ENCODE data around the gene GINS1. TPM values are rescaled to one million over a fixed set of nuclear protein-coding genes. Genes with fewer than 3 reads are reported as not detected.

The GINS1 gene
- total and polyA plus RNA-seq, 2 donors (not counting 3 experiments of a cell fraction or from before 2014, with no cell fraction given): 8.2 to 26.3 TPM

DNA sequence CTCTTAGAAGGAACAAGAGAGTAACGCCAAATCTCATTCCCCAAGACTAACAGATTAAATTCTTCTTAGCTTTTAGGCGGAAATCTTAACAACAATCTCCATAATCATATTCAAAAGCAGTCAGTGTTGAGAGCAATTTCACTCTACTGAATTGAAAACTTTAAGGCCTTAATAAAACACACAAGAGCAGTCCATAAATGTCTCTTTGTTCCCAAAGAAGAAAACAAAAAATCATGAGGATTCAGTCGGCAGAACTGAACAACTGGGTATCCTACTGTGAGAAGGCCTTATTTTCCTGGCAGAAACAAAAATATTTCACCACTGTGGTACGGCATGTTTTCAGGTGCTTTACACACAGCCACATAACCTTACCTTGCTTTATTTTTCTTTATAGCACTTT, 31.2 kb upstream of the GINS1 start:
- dilution Hi-C loops (cut with MboI; ENCODE audit: extremely low pct_ligation_motif_present, low sequenced_read_pairs) (no loop called here), intact Hi-C loops (cut with micrococcal nuclease) (no loop called here)
- ChIA-PET CTCF (no interaction called here), POLR2A (no interaction called here)
- Histone ChIP-seq H4K20me1 (replicated peaks; ENCODE audit: control insufficient read depth, extremely low read depth, insufficient read depth, low read length) (no peaks in the 10 kb centered on the region), H3K36me3 (ENCODE audit: control insufficient read depth in 2 of 2, extremely low read depth in 1 of 2, insufficient read depth in 2 of 2, low read length in 2 of 2) (no peaks in the 10 kb centered on the region), H3K4me1 (ENCODE audit: control insufficient read depth, extremely low read depth, insufficient read depth, low read length) (no peaks in the 10 kb centered on the region), H3K9ac (replicated peaks; ENCODE audit: extremely low read depth, insufficient read depth, low read length) (no peak overlapping the region), H3K9me3 (replicated peaks; ENCODE audit: control insufficient read depth, insufficient read depth, low read length) (no peaks in the 10 kb centered on the region), H3K27ac (ENCODE audit: insufficient read depth, low read depth, low read length) (no peak overlapping the region), H3K9me1 (replicated peaks; ENCODE audit: control insufficient read depth, extremely low read depth, insufficient read depth, low read length) (no peaks in the 10 kb centered on the region), H3K27me3 (ENCODE audit: control insufficient read depth in 2 of 2, insufficient read depth in 2 of 2, low read length in 2 of 2) (no peaks in the 10 kb centered on the region), H3K4me3 (replicated peaks in 1 of 3; ENCODE audit: insufficient read depth in 1 of 3, low read depth in 1 of 3, low read length in 3 of 3) (no peak overlapping the region), H3K4me2 (ENCODE audit: insufficient read depth, low read length) (no peak overlapping the region), H2AFZ (ENCODE audit: low read depth, low read length) (no peak overlapping the region), H3K79me2 (ENCODE audit: control insufficient read depth, insufficient read depth, low read length) (peaks cover 27% of the 10 kb centered on the region)
- no peak for FAIRE-seq
- no TSS peak for BruUV-seq (replicated peaks)
- no peak for DNase-seq (ENCODE audit: low read depth, low spot score)
- TF ChIP-seq GATA2 (IDR thresholded peaks at IDR 0.05; ENCODE audit: insufficient read depth, insufficient read length, low read depth, low read length) (no peak), POLR2A (IDR thresholded peaks at IDR 0.05; ENCODE audit: low read depth, low read length) (no peak), FOS (IDR thresholded peaks at IDR 0.05; ENCODE audit: borderline replicate concordance, insufficient read depth, low read length) (no peak), EZH2 (IDR thresholded peaks at IDR 0.05; ENCODE audit: borderline replicate concordance, low read depth, low read length, severe bottlenecking) (no peak), JUN (IDR thresholded peaks at IDR 0.05; ENCODE audit: borderline replicate concordance, insufficient read depth, insufficient read length, low read depth) (no peak), POLR2AphosphoS5 (IDR thresholded peaks at IDR 0.05; ENCODE audit: insufficient read depth, low read depth, low read length) (no peak), MYC (IDR thresholded peaks at IDR 0.05; ENCODE audit: low read depth, low read length) (no peak)
- TF ChIP-seq, protein P1, sequence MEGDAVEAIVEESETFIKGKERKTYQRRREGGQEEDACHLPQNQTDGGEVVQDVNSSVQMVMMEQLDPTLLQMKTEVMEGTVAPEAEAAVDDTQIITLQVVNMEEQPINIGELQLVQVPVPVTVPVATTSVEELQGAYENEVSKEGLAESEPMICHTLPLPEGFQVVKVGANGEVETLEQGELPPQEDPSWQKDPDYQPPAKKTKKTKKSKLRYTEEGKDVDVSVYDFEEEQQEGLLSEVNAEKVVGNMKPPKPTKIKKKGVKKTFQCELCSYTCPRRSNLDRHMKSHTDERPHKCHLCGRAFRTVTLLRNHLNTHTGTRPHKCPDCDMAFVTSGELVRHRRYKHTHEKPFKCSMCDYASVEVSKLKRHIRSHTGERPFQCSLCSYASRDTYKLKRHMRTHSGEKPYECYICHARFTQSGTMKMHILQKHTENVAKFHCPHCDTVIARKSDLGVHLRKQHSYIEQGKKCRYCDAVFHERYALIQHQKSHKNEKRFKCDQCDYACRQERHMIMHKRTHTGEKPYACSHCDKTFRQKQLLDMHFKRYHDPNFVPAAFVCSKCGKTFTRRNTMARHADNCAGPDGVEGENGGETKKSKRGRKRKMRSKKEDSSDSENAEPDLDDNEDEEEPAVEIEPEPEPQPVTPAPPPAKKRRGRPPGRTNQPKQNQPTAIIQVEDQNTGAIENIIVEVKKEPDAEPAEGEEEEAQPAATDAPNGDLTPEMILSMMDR (IDR thresholded peaks at IDR 0.05; ENCODE audit: extremely low read depth in 1 of 2, insufficient read depth in 1 of 2, low read depth in 1 of 2, low read length in 2 of 2): no peak
- TF ChIP-seq, protein P2, sequence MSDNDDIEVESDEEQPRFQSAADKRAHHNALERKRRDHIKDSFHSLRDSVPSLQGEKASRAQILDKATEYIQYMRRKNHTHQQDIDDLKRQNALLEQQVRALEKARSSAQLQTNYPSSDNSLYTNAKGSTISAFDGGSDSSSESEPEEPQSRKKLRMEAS (IDR thresholded peaks at IDR 0.05; ENCODE audit: insufficient read depth, insufficient read length): no peak

All from endothelial cell of umbilical vein (primary cell).